Right ventricle myocardium inferior (tissue), 1 donor: ENCODE measurements around the gene SLC45A1. TPM values are rescaled to one million over a fixed set of nuclear protein-coding genes. Genes with fewer than 3 reads are reported as not detected.

Experiments used
- ATAC-seq: fragments of 200-7000 bp; cut with Tn5 transposase; one replicate; pipeline ENCODE4 v1.9.1; 2020; ENCODE audit warnings: mild to moderate bottlenecking, moderate library complexity
- DNase-seq: peaks from one replicate; pipeline ENCODE4 v3.0.0; 2021; ENCODE audit errors: missing footprints
- intact Hi-C: fragments of 100-400 bp; cut with DNase I; formaldehyde crosslinking; loops from one replicate; pipeline ENCODE4 v1.11.0; 2022
- total RNA-seq: library from RNA; stranded (reverse); fragmentation: NEBNext Ultra II Directional; extraction: Animal tissue kit (Norgen Biotek cat#: 25700); gene quantifications from one replicate; pipeline ENCODE4 v1.2.1, GENCODE V29; 2021
- donor health status: DM: no; HTN: yes; CAD: no; lungs with severe emphysema.

Gene SLC45A1
- total RNA-seq, 1 donor from 2014 or later = 2.5 TPM

DNA sequence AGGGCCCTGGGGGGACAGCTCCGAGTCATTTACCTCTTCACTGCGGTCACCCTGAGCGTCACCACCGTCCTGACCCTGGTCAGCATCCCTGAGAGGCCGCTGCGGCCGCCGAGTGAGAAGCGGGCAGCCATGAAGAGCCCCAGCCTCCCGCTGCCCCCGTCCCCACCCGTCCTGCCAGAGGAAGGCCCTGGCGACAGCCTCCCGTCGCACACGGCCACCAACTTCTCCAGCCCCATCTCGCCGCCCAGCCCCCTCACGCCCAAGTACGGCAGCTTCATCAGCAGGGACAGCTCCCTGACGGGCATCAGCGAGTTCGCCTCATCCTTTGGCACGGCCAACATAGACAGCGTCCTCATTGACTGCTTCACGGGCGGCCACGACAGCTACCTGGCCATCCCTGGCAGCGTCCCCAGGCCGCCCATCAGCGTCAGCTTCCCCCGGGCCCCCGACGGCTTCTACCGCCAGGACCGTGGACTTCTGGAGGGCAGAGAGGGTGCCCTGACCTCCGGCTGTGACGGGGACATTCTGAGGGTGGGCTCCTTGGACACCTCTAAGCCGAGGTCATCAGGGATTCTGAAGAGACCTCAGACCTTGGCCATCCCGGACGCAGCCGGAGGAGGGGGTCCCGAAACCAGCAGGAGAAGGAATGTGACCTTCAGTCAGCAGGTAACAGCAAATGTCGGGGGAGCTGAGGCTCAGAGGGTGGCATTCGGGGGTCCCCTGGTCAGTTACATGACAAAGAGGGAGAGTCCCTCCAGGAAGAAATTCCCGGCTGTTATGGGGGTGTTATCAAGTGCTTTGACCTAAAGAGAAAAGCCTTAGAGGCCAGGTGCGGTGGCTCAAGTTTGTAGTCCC, 12.6 kb downstream of the SLC45A1 start:
- peak; percentile 63 for DNase-seq
- intact Hi-C loops = no loop called here
- ATAC-seq = no peak

DNA sequence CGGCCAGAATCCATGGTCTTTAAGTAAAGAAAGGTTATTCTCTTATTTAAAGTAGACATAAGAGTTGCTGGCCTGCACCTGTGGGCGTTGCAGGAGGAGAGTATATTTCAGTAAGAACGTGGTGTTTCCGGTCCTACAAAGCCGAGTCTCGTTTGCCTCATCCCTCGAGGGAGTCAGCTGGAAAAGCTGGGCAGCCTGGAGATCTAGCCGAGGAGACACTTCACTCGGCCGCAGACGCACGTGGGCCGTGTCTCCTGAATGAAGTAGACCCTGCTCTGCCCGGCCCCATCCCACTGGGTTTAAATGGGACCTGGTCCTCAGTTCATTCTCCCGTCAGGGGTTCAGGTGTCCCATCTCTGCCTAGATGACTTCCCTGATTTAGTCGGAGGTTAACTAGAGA, 14.9 kb downstream of the SLC45A1 start:
- peak; percentile 46 for DNase-seq
- no peak for ATAC-seq
- intact Hi-C loops = no loop called here

DNA sequence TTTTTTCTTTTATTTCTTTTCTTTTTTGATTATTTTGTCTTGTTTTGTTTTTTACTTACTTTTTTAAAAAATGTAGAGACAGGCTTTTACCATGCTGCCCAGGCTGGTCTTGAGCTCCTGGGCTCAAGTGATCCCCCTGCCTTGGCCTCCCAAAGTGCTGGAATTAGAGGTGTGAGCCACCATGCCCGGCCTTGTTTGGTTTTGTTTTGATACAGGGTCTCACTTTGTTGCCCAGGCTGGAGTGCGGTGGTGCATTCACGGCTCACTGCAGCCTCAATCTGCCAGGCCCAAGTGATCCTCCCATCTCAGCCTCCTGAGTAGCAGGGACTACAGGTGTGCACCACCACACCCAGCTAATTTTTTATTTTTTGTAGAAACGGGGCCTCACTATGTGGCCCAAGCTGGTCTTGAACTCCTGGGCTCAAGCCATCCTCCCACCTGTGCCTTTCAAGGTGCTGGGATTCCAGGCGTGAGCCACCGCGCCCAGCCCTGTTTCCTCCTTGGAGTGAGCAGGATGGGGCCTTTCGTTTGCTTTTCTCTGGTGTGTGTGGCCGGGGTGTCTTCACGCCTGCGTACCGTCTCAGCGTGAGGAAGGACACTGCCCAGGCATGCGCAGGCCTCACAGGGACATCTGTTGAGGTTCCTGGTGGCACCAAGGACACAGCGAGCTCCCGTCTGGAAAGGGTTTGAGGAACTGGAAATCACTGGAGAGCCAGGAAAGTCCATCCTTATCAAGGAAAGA, 15.5 kb downstream of the SLC45A1 start:
- DNase-seq (peak; percentile 9), ATAC-seq (no peak)
- intact Hi-C loops = no loop called here

DNA sequence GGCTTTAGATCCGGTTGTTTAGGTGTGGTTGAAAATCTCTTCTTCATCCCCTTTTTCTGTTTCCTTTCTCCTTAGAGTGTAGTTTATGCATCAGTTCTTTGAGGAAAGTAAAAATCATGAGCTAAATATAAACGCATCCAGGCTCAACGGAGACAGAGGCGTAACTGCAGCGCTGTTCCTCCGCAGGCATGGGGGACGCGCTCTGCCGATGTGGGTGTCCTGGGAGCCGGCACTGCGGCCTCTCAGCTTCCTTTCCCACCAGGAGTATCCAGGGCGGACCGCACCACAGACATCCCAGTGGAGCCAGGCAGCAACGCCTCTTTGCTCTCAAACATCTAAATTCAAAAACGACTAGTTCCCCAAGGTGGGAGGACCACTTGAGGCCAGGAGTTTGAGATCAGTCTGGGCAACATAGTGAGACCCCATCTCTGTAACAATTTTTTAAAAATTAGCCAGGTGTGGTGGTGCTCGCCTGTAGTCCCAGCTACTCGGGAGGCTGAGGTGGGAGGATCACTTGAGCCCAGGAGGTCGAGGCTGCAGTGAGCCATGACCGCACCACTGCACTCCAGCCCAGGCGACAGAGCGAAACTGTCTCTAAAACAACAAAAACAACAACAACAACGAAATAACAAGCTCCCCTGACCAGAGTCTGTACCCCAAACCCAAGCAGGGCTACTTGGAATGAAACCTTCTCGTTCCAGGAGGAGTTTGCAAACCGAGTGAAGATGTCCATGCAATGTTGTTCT, 16.4 kb downstream of the SLC45A1 start:
- ATAC-seq (no peak), DNase-seq (peak; percentile 64)
- intact Hi-C loops = no loop called here

DNA sequence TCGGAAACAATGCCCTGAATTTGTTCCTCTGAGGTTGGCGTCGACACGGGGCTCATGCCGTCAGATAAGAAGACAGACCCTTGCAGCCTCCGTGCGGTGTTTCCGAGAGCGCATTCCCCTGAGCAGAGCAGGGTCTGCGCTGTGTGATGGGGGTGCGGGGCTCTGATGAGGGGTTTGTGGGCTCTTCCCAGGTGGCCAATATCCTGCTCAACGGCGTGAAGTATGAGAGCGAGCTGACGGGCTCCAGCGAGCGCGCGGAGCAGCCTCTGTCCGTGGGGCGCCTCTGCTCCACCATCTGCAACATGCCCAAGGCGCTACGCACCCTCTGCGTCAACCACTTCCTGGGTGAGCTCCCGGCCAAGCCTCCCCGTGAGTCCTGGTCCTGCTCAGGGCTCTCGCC, 17.3 kb downstream of the SLC45A1 start:
- intact Hi-C loops = no loop called here
- DNase-seq = peak; percentile 15
- no peak for ATAC-seq

DNA sequence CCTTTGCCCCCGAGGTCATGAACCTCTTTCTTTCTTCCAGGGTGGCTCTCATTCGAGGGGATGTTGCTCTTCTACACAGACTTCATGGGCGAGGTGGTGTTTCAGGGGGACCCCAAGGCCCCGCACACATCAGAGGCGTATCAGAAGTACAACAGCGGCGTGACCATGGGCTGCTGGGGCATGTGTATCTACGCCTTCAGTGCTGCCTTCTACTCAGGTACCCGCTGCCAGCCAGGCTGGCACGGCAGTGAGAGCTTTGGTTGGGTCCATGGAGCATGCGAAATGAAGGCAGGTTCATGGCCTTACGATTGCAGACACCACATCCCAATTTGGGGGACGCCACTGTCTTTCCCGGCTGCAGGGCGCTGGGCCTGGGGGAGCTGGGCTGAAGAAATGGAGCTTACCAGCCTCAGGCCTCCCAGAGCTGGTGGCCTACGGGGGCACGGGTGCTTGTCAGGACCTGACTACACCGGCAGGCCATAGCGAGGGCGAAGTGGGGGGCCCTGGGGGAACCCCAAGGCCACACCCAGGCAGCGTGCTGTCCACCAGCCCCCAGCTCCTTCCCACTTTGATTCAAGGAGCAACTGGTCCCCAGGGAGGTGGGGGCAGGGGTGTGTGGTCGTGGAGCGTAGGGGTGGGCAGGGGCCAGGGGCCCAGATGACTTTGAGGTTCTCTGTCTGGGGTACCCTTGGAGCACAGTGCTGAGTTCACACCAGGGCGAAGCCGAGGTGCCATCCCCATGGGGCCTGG, 20.0 kb downstream of the SLC45A1 start:
- intact Hi-C loops = no loop called here
- ATAC-seq (no peak), DNase-seq (peak; percentile 53)

DNA sequence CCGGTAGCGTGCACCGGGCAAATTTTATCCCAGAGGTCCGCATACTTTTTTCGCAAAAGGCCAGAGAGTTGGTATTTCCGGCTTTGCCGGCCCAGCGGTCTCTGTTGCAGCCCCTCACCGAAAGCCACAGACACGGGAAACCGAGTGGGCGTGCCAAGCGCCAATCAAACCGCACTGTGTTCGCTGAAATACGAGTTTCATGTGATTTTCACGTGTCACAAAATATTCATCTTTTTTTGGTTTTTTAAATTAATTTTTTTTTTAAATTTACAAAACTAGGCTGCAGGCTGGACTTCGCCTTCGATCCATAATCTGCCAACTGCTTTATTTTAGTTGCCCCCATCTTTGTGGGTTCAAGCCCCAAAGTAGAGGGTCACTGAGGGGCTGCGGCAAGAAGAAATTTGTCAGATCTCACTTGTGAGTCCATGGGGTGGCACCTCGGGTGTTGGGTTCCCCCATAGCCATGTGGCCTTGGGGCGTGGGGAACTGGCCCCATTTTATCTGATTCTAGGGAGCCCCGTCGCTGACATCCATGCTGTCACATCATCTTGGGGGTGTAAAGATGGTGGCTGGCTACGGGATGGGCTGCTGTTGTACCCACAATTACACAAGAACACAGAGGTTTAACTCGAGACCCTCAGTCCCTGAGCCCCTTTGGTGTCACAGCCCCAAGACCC, 20.8 kb downstream of the SLC45A1 start:
- no peak for ATAC-seq
- peak; percentile 39 for DNase-seq
- intact Hi-C loops = no loop called here

DNA sequence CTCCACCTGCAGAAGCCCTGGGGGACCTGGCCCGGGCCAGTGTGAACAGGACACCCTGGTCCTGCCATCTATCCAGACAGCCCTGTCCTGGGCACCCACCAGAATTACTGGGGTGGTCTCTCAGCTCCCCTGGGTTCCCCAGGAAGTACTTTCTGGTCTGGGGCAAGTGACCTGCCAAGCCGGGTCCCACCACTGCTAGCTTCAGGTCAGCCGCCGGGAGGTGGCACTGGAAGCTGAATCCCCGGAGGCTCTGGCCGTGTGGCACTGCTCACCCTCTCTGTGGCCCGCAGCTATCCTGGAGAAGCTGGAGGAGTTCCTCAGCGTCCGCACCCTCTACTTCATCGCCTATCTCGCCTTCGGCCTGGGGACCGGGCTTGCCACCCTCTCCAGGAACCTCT, 21.3 kb downstream of the SLC45A1 start:
- no peak for DNase-seq
- intact Hi-C loops = no loop called here
- no peak for ATAC-seq

DNA sequence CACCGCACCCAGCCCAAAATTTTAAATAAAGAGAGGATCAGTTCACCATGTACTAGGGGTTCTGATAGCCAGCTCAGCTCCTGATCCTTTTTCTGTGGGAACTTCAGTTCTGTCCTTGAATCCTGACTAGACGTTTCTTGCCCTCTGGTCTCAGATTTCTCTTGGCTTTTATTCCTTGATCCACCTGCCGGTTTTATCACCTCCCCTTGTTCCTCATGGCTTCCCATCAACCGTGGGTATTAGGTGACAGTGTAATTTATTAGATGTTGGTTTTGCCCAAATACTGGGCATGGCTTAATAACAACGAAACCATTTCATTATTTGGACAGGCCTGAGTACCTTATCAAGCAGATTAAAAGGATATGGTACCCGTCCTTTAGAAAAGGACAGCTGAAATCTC, 22.5 kb downstream of the SLC45A1 start:
- no peak for DNase-seq
- intact Hi-C loops = no loop called here
- ATAC-seq = no peak

DNA sequence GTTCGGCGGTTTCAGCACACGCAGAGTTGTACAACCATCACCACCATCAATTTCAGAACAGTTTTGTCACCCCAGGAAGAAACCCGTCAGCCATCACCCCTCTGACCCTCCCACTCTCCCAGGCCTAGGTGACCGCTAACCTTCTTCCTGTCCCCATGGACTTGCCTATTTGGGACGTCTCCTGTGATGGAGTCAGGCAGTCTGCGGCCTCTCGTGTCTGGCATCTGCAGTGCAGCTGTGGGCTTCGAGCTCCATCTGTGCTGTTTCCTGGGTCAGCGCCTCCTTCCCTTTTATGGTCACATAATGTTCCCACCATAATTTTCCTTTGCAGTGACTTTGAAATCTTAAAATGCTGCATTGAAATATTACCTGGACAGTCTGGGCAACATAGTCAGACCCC, 24.4 kb downstream of the SLC45A1 start:
- ATAC-seq = no peak
- intact Hi-C loops = no loop called here
- DNase-seq = peak; percentile 44

DNA sequence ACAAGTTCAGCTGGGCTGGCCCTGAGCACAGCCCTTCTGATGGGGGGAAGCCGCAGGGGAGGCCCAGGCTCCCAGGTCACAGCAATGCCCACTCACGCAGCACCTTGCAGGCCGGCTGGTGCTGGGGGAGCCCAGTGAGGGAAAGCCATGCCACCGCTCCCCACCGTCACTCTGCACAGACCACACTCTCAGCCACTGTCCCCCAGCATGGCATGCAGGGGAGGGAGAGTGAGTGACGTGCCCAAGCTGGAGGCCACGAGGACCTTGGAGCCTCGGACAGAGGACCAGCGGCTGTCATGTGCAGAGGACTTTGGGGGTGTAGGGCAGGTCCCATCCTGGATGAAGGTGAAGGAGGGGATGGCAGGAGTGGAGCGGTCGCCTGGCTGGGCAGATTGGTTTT, 25.1 kb downstream of the SLC45A1 start:
- intact Hi-C loops = no loop called here
- ATAC-seq = peak; percentile 11
- DNase-seq = peak; percentile 61

DNA sequence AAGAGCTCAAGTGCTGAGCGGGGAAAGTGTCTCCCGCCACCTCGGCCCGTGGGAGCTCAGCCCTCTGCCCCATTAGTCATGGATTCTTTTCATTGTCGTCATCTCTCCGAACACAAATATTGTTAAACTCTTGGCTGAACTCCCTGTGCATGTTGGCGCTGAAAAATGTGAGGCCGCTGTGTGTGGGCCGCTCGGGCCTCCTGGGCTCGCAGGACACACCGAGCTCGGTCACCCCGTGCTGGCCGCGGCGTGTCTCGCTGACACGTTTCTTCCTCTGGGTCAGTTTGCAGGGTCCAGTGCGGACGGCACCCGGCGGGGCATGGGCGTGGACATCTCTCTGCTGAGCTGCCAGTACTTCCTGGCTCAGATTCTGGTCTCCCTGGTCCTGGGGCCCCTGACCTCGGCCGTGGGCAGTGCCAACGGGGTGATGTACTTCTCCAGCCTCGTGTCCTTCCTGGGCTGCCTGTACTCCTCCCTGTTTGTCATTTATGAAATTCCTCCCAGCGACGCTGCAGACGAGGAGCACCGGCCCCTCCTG, 25.6 kb downstream of the SLC45A1 start:
- peak; percentile 86 for DNase-seq
- peak; percentile 88 for ATAC-seq
- intact Hi-C loops = no loop called here

DNA sequence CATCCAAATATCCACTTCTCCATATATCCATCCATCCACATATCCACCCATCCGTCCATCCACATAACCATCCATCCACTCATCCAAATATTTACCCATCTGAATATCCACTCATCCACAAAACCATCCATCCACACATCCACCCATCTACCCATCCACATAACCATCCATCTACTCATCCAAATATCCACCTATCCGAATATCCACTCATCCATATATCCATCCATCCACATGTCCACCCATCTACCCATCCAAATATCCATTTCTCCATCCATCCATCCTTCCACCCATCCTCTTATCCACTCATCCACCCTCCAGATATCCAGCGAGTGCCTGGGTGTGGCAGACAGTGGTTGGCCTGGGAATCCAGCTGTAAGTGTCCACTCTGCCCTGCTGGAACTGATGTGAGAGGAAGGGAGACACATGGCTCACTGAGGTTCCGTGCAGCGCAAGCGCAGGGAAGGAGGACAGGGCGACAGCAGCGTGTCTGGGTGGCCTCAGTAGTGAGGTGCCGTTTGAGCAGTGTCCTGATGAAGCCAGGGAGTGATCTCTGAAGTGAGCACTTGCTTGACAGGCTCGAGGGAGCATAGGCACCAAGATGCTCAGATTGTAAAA, 27.1 kb downstream of the SLC45A1 start:
- peak; percentile 20 for DNase-seq
- intact Hi-C loops = no loop called here
- ATAC-seq = no peak

DNA sequence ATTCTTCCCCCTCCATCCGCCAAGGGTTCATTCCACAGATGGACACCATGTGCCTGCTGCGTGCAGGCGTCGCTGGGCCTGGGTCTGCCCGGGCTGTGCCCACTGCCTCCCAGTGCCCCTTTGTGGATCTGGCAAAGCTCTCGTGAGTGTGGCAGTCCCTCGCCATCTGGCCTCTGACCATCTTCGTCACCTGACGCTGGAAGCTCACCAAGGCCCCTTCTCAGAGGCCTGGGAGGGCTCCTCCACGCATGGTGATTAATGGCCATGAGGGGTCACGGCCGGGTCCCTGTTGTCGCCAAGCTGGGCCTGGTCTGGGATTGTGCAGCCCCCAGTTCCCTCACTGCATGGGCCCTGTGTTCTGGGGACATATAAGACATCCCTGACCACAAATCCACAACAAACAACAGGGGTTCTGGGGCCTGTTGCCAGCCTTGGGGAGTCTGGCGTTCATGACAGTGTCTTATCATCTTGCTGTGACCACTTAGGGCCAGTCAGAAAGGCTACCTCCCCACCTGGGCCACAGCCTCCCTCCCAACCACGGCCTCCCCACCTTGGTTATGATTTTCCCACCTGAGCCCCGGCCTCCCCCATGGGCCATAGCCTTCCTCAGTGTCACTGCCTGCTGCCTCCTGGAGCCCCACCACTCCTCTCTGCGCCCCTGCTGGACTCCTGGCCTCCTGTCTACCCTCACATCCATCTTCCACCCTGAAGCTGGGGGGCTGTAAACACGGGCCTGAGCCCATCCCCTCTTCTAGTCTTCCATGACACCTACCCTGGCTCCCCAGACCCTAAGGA, 27.9 kb downstream of the SLC45A1 start:
- intact Hi-C loops = loop anchor here (2.0 kb wide), 1 partner anchor 21 kb away; no protein-coding TSS in a partner anchor
- DNase-seq (peak; percentile 49), ATAC-seq (no peak)

DNA sequence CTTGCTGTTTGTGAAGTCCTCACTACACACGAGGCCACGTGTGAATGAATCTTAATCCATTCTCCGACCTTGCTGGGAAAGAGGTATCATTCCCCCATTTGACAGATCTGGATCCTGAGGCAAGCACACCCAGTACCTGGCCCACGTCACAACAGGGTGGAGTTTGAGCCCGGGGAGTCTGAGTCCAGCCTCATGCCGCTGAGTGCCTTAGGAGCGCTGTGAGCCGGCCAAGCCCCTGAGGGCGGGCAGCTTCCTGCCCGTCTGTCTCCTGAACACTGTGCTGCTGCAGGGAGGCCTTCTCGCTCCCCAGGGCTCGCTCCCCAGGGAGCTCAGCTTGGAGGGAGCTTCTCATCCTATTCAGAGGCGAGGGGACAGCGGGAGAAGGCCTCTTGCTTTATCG, 29.7 kb downstream of the SLC45A1 start:
- intact Hi-C loops = loop anchor here (2.0 kb wide), 3 partner anchors 23 to 373 kb away; no protein-coding TSS in a partner anchor
- no peak for ATAC-seq

DNA sequence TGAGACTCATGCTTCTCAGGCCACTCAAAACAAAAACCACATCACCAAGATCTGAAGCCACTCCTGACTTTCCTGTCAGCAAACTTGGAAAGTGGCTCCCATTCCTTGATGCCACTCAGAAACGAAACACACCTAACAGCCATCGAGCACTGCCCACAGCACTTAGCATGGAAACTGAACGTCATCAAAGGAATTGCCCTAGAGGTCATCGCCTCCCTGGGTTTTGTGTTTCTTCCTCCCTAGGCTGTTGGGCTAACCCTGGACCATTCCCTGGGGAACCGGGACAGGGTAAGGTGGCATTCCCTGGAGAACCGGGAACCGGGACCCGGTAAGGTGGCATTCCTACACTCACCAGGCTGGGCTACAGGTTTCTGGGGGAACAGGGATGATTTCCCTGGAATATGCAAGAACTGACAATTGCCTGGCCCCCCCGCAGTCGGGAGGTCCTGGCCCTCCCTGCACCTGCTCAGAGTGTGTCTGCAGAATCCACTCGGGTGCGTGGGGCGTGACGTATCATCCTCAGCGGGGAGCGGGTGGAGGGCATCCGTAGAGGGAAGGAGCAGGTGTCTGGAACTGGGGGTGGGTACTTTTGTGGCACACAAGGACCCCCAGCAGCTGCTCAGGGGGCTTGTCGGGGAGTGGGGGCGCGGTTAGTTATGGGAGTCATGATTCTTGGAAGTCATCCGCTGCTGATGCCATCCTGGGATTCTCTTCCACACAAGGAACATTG, 30.3 kb downstream of the SLC45A1 start:
- ATAC-seq (no peak), DNase-seq (peak; percentile 63)
- intact Hi-C loops = loop anchor here (2.0 kb wide), 2 partner anchors 365 to 373 kb away; no protein-coding TSS in a partner anchor

More for the DNA sequence above, 29.7 kb downstream of the SLC45A1 start:
- peak; percentile 40 for DNase-seq
